Stimulated activated CD4-positive, alpha-beta T cell treated with anti-CD3 and anti-CD28 coated beads, Interleukin-15, amount 100 ng/mL, for 24 hours (primary cell): ENCODE data around the gene KMT2E.

Experiments used
- DNase-seq: peaks from one replicate; pipeline ENCODE4 v3.0.0-alpha.2; 2020

The KMT2E gene

DNA sequence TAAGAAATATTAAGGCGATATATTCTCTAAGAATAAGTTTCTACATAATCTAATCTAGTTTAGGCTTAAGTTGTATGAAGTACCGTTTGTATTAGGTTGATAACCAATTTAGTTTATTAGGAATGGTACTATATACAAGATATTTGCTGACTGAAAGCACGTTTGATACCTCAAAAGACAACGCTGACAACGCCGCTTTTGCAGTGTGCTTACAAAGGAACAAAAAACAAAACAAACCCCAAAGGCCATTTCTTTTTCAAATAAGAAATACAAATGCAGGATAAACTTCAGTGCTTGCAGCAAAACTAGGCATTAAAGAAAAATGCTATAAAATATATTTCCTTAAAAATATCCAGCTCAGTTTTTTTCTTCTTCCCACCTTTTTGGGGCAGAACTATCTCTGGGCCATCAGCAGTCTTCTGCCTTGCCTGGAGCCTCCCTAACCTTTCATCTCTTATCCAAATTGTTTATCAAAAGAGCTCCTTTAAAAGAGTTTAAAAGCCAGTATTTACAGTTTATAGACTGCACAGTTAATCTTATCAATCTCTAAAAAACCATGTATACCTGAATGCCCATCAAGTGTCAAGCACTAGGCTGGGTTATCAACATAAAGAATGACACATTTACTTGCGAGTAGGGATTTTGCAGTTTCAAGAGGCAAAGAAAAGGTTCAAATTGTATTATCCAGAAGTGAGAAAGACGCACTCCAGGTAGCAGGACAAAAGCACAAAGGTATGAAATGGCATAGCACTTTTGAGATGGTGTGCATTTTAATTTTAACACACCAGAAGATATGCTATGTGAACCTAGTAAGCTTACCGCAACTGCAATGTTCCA lies 4.1 kb upstream of the KMT2E start:
- no peak for DNase-seq

DNA sequence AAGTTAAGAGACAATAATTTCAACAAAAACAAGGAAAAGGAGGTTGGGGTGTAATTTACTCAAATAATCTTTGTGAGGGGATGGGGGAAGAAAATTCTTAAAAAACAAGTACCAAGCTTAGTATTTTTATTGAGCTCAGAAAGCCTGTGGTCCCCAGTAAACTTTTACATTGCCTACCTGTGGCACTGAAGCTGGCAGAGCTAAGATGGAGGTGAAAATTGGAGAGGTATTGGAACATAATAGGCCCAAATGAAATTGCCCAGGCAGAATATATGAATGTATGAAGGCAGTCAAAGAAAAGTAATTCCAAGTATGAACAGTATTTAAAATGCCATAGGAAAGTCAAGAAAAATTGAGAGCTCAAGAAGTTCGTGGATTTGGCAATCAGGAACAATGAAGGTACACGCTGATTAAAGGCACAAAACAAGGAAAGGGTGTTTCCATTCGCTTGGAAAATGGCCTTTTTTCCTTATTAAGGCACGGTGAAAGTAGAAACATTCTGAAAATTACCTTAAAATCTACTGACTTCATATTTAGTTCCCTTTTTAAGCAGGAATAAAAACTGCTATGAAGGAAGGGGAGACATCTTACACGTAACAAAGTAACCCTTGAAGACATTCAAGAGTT lies 3.4 kb upstream of the KMT2E start:
- no peak for DNase-seq

DNA sequence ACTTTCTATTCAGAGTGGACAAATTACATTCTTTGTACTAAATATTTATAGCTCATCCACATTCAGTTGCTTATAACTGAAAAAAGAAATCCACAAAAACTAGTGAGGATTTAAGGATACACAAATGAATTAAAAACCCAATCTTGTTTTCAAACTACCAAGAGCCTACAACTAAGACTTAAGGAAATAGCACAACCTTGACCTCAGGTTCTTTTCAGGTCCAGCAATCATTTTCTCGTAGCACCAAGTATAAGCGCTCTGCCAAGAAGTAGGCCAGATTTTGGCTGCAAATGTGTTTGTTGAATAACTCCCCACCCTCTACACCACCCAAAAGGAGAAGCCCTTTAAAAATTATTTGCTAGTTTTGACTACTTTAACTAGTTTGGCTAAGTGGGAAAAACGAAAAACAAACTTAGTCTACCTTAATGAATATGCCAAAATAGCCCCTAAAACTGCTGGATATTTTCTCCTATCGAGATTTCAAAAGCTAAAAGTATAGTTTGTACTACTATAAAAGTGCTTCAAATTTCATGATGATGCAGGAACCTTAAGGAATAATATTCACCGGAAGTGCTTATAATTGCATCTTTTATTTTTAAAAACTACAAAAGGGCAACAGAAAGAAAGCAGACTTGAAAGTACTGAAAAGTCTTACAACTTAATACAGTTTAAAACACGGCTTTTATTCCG lies 2.7 kb upstream of the KMT2E start:
- no peak for DNase-seq

DNA sequence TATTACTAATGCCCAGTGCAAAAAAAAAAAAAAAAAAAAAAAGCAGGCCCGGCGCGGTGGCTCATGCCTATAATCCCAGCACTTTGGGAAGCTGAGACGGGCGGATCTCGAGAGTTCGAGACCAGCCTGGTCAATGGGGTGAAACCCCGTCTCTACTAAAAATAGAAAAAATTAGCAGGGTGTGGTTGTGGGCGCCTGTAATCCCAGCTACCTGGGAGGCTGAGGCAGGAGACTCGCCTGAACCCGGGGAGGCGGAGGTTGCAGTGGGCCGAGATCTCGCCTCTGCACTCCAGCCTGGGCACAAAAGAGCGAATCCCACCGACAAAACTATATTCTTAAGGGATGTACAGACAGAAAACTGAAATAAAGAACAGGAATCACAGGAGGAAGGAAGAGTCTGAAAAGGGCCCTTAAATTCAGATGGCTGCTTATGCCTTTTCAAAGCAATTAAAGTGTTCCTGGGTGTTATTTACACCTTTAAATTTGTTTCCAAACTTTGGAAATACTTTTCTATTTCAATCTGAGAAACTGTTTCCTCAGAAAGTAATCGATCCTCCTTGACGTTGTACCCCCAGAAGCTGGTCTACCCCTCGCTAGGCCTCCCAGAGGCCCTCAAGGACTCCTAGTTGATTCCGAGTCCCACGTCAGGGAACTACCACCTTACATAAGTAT lies 2.0 kb upstream of the KMT2E start:
- DNase-seq: peak; percentile 50

DNA sequence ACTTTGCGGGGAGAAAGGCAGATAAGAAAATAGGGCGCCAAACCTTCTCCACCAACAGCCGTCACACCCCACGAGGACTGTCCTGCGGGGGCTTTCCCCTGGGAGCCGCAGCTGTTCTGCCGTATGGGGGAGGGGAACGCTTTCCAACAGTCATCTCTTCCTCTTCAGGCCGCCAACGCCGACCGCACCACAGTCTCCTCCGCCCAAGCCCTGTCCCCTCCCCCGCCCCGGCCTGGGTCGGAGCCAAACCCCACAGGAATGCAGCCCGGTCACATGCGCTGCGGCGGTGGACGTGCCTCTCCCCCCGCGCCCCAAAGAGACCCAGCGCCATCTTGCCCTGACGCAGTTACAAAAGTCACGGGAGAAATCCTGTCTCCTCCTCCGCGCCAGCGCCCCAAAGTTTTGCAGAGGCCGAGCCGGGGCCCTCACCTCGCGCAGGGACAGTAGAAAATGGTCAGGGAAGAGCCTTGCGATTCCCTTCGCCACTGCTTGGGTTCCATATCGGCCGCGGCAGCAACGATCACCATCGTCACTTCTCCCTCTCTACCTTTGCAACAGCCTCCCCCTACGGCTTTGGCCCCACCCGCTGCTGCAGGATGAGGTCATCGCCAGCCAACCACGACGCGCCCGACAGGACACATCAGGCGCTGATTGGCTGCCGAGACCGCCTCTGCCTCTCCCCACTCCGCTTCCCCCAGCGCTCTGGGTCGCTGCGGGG lies 1.3 kb upstream of the KMT2E start:
- DNase-seq: peak; percentile 100

DNA sequence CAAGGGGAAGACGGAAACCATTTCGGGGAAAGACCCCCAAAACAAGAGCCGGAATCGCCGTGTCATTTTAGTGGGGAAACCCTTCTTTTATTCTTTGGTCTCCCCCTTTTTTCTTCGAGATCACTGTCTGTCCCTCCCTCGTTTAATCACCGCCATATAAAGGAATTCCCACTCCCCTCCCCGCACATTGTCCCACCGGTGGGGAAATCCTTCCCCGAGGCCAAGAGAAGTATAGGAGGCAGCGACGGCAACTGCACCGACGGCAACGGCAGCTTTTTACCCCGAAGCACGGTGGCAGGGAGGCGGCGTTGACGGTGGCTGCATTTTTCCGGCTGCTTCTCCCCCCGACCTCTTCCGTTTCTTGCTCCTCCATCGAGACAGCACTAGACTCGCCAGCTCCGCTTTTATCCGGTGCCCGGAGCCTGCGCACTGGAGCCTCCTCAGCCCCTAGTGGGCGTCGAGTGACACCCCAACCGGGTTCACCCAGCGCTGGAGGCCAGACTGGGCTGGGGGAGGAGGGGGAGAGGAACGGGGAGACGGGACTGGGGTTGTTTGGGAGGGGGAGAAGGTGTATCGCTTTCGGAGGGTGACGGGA lies 687 bp upstream of the KMT2E start:
- DNase-seq: peak; percentile 94

DNA sequence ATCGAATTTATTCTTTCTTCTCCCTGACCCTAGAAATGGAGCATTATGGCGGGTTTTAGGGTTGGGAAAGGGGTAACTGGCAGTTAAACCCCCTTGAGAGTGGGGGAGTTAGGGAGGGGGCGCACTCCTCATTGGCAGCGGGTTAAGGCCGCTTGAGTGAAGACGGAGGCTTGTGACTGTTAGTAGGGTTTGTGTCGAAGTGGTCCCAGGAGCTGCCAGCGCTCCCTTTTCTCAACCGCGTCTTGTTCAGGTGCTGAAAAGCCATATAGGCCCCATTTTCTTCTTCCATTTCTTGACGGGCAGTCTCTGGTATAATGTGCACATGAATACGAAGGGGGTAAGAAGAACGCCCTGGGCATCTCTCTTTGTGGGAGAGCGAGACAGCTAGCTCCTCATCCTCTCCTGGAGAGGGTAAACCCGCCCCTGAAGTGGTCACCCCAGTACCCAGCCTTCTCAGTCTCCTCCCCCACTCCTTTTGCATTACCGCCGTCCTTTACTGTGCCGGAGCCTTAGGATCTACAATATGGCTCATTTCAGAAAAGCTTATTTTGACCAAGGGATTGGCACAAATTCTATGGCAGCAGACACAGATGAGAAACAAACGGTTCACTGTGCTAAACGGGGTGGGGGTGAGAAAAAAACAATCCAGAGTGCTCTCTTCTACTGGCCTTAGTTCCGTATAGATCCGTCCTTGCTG lies 836 bp downstream of the KMT2E start:
- peak; percentile 71 for DNase-seq

DNA sequence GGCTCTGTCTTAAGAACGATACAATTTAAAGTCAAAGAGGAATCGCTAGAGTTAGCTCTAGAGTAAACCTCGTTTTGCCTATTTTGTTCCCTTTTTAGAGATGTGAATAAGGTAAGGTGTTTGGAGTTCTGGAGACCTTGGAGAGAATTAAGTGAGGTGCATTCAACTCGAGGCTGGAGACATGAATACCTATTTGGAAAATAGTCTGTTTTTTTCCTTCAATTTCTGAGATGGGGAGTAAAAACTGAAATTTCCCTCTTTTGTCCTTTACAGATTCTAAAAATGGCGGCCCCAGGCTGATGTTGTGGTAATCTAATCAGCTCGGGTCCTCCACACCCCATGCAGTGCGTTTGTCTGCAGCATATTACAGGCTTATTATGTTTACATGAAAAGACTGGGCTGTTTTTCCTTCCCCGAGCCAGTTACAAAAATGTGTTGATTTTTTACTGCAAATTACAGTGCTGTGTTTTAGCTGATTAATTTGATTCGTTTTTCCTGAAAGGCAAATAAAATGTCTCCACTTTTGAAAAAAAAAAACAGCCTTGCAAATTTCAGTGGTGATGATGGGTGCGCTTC lies 1.5 kb downstream of the KMT2E start:
- peak; percentile 42 for DNase-seq

DNA sequence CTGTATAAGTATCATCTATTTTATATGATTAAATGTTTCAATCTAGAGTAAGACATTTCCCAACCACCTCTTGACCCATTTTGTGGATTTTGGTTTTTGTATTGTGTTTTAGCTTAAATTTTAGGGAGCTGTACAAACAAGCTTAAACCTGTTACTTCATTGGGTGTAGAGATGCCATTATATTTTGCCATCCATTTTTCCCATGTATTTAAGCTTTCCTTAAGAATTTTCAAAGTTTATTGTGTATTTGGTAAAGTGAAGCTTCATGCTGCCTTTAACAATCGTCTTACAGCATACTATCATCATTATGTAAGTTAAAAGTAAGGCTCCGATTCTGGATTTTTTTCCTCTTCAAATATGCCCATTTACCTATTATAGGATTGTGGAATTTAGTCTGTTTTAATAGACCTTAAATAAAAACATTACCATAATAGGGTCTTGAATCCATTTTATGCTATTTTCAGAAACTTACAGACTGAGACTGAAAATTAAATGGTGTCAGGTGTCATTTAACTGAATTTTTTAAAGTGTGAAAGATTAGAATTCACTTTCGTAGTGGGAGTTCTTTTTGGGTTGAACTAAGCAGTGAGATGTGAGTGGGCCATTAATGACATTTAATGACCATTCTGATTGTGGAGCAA lies 2.2 kb downstream of the KMT2E start:
- DNase-seq: no peak

DNA sequence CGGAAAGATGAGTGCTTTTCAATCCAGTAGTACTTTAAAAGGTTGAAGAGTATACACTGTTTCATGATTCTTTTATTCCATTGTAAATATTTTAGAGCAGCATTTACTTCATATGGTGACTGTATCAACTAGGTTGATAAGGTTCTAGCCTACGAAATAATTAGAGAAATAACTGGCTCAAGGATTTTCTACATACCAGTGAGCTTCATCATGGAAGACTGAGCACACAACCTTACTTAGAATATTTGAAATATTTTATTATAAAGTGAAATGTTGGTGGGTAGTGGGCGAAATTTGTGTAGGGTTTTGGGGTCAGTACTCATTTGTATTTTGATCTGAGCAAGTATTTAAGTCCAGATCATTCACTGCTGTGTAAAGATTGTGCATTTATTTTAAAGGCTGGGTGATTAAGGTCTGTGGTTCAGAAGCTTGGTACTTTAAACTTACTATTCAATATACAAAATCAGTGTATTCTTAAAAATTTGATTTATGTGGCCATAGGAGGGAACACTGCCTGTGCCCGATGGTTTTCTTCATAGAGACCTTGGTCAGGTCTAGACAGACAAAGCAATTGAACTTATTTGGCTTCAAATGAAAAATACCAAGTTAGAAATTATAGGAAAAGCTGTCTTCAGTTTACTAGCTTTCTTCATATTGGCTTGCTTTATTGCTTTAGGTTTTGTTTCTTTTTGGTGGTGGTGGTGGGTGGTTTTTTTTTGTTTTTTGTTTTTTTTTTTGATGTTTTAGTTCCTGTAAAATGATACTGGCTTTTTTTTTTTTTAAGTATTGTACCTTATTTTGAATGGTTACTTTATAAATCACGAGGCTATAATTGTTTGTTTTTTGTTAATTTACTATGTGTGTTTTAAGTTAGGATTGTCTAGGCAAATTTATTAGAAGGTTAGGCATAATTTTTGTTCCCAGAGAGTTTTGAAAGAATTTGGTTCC lies 3.0 kb downstream of the KMT2E start:
- DNase-seq: no peak

DNA sequence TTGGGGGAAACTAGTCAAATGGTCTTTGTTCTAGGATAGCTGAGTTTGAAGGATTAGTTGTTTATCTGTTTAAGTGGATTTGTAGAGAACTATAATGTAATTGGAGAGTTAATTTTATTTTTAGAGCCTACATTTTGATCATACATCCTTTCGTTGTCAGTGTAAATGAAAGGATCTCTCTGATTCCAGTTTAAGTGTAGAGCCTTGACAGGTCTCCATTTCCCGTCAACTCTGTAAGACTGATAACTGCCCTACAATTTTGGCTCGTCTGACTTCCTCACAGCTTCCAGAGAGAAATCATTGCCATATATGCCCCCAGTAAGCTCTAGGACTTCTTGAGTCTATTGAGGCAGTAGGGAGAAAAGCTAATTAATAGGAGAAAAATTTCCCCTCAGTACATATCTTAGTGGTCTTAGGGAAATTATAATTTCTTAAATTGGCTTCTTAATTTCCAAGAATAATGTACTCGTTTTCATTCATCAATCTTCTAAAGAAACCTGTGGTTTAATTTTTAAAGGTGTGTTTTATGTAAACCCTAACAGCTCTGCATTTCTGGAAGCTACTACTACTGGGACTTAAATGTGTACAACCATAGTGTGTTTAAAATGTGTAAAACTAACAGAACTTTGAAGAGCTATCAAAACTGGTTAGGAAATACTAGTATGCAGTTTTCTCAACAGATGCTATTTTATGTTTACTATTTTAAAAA lies 3.8 kb downstream of the KMT2E start:
- DNase-seq: no peak

DNA sequence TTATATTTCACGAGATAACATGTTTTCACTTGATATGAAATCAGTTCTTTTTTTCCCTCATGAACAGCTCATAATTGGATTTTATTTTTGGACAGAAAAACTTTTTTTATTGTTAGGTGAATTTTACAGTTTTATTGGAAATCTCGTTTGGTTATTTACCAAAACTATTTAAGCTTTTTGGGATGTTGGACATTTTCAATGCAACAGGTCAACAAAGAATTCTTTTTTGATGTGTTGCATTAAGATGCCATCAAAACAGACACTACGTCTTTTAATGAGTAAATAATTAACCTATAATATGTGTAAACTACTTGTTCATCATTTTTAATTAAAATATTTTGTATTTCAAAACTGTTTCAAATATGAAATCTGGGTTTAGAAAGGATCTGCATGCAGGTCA lies 5.3 kb downstream of the KMT2E start:
- no peak for DNase-seq

DNA sequence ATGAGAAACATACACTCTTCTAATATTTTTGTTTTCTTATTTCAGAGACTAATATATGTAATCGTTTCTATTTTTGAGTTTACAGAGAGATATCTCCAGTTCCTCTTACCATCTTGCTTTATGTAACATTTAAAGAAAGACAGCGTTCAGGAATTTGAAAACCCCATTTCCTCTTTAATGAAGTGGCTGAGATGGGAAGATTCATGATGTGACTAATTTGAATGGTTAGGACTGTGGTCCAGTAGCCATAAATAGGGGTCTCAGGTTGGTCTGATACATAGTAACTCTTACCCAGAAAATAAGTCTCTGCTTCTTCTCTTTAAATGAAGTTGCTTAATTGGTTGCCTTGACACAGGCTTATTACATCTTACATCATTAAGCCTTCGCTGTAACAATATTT lies 6.9 kb downstream of the KMT2E start:
- DNase-seq: no peak

DNA sequence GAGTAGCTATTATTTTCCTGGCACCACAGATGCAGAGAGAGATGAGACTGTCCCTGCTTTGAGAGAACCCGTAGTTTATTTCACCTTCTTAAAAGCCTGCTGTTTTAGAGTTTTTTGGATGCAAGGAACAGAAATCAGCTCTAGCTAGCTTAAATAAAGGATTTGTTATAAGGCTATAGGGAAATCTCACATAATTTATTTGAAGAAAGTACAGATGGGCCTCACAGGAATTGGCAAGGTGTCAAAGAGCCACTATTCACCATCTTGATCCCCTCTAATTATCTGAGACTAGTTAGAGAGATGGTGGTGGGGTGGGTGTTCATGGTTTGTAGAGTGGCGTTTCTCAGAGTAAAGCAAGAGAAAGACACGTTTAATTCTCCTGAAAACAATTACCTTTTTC lies 7.3 kb downstream of the KMT2E start:
- no peak for DNase-seq

DNA sequence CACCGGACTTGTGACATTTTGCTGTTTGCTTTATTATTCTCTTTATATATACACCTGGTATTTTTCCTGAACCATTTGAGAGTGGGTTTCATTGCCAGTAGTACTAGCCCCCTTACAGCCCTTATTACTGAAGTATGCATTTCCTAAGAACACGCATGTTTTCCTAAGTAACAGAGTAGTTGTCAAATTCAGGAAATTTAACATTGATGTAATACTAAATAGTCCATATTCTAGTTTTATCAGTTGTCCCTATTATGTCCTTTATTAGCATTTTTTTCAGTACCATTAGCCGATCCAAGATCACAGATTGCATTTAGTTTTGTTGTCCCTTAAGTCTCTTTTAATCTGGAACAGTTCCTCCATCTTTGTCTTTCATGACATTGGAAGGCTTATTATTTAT lies 8.0 kb downstream of the KMT2E start:
- no peak for DNase-seq

DNA sequence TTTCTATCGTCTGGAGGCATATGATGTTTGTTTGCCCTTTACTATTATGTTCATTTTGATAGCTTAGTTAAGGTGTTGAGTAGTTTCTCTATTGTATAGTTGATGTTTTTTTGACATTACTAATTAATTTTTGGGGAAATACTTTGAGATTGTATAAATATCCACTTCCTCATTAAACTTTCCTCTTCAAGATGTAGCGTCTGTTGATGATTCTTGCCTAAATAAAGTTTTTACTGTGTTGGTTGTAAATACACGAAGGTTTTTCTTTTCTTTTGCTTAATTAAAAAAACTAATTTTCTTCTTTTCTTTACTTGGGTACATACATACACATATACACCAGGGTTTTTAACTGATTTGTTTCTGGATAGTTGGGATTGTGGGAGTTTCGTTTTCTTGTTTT lies 8.5 kb downstream of the KMT2E start:
- no peak for DNase-seq

DNA sequence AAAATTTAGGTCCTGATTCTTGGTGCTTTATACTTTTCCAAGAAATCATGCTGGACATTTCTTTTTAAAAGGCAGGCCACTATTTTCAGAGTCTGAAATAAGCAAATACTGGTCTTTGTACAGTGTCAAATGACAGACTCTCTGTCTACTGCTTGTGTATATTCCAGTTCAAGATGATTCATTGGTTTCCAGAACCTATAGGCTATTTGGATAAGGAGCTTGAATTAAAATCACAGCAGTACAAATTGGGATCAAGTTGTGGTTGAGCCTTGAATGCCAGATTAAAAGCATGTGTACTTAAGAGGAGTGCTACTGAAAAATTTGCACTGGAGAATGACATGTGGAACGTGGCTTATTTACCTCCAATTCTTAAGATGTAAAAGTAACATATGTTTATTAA lies 10.7 kb downstream of the KMT2E start:
- DNase-seq: no peak

DNA sequence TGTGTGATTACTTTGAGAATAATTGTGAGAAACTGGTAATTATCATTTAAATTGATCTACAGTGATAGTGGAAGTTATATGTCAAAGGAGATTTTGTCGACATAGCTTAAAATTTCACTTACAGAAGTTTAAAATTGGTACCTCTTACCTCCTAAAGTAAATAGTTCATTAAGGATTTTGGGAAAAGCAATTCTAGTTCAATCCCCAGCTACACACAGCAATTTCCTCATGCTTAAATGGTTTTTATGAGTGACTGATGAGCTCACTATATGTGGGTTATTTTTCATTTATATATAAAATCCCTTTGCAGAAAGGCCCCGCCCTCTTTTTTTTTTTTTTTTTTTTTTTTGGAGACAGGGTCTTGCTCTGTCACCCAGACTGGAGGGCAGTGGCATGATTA lies 12.7 kb downstream of the KMT2E start:
- DNase-seq: no peak
